ENCODE measurements around the gene COL13A1.

Gene COL13A1

DNA sequence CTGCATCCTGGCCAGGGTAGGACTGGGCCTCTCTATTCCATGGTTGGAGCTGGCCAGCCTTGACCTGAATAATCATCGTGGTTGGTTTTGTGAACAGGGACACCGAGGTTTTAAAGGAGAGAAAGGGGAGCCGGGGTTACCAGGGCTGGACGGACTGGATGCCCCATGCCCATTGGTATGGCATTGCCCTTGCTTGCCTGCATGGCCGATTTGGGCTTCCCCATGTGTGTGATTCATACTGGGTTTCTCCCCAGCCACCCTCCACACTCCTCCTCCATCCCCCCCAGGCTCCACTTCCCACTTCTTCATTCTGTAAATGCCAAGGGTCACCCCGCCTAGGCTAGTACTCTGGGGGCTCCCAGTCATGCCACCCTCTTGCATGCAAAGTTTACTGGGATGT, 152.1 kb downstream of the COL13A1 start:
- DNase-seq: no peak

DNA sequence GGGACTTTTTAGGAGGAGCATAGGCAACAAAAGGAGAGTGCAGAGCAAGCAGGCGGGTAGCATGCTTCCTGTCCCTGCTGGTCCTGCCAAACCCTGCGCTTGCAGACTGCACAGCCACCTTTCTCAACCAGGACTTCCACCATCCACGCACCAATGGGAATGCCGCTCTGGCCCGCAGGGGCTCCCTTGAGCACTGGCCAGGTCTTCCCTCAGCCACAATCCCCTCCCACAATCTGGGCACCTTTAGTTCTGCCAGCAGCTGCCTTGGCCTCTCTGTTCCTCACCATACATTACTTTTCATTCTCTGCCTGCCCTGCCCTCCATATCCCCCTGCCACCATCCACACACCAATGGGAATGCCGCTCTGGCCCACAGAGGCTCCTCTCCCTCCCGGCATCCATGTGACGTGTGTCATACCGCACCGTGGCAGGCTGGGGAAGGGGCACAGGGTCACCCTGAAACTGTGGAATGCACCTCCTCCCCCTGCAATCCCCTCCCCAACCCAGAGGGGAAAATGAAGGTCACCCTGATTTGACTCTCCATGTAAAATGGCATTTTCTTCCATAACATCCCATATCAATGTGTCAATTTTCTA, 153.6 kb downstream of the COL13A1 start:
- DNase-seq: no peak

DNA sequence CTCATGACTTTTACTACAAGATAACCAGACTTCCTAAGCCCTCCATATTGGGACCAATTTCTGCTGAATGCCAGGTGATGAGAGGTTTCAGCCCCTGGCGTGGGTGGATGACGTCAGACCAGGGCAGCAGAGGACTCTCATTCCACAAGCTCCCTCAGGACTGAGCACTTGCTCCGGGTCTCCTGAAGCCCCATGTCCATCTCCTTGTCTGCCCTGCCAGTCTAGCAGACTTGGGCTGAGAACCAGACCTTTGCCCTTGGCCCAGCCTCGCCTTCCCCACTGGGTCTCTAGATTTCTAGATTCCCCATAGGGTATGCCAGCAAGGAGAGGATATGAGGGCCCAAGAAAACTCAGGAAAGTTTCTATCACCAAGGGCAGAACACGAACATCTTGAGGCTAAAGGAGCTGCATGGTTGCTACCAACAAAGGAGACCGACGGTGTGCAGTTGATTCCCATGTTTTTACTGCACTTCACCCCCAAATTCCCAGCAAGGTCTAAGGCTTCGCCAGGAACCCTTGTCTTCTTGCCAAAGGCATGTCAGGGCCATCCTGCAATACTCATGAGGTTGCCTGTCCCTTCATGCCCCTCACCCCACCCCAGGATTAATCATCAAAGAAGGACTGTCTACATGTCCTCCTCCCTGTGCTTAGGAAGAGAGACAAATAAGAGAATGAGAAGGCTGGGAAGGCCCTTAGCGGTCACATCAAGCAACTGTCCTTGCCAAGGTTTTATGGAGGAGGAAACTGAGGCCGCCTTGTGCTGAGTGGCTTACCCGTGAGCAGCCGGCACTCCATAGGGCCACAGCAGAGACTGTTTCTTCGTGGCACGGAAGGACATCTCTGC, 154.4 kb downstream of the COL13A1 start:
- no peak for DNase-seq

GRCh38 chr10:69956741-69957230, 155.1 kb downstream of the COL13A1 start:
- DNase-seq: no peak

DNA sequence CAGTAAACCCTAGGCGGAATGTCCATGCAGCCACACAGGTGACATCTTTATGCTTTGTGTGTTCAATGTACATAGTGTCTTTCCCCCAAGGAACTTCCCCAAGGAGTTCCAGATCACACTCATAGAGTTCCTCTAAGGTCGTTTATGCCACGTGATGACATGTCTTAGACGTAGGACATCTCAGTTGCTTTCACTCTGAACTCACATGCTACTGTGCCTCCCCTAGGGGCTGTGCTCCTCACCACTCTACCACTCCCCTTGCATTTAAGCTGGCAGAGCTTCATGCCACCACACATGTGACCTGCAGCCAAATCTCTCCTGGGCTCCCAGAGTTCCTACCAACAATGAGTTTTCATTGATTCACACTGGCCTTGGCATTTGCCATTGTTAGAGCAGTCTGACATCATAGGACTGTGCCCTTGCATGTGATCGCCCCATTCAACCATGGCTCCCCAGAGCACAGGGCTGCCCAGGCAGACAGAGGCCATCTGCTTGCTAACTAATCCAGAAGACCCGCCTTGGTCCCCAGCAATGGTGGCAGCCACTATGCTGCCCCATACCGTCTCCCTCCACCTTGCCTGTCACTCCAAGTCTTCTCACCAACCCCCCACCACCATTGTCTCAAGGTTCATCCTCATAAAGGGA, 155.7 kb downstream of the COL13A1 start:
- DNase-seq: no peak

- DNase-seq: peak; percentile 47
Observed at GRCh38 chr10:69957886-69958555, 156.3 kb downstream of the COL13A1 start.

GRCh38 chr10:69958556-69958902, 156.8 kb downstream of the COL13A1 start:
- DNase-seq: no peak

DNA sequence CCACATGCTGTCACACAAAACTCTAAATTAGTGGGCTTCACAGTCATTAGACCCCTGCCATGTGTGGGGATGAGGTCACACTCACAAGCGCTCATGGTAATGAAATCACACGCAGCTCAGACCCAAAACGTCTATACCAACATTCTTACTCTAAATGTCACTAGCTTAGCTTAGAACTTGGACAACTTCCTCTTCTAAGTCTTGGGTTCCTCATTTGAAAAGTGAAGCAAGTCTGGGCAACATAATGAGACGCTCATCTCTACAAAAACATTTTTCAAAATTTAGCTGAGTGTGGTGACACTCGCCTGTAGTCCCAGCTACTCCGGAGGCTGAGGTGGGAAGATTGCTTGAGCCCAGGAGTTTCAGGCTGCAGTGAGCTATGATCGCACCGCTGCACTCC, 158.2 kb downstream of the COL13A1 start:
- DNase-seq: peak; percentile 6

GRCh38 chr10:69960606-69960987, 158.9 kb downstream of the COL13A1 start:
- DNase-seq: no peak

- no peak for DNase-seq
Observed at GRCh38 chr10:69960988-69961880, 159.5 kb downstream of the COL13A1 start.

DNA sequence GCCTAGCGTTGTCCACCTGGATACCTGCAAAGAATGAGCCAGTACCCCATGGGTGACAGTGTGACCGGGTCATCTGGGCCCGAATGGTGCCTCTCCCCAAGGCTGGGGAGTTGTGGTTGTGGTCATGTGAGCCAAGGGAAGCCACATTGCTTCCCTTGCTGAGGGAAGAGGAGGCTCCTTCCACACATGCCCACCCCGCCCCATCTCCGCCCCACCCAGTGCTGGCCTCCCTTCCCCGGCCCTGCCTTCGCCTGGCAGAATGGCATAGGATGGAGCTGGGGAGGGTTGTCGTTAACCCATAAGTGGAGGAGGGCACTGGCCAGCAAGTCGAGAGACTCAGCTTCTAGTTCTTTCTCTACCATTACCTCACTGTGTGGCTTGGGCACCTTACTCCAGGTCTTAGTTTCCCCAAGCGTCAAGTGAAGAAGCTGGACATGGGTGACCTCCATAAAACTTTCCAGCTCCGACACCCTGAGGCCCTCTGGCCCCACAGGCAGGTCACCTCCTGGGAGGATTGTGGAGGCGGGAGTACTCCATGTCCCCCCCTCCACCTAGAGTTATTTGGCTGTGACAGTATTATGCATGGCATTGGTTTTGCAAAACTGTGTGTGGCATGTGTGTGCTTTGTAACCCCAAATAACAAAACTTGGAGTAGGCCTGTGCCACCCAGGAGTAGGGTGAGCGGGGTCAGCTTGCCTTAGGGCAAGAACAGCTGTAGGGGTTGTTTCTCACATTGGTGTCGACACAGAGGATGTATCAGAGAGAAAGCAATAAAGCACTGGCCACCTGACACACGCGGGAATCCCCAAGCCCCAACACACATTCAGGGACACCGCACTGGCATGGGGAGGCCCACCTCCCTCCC, 160.4 kb downstream of the COL13A1 start:
- DNase-seq: no peak

- DNase-seq: no peak
Observed at GRCh38 chr10:69962746-69963135, 161.0 kb downstream of the COL13A1 start.

- DNase-seq: no peak
Observed at GRCh38 chr10:69963178-69963834, 161.6 kb downstream of the COL13A1 start.

DNA sequence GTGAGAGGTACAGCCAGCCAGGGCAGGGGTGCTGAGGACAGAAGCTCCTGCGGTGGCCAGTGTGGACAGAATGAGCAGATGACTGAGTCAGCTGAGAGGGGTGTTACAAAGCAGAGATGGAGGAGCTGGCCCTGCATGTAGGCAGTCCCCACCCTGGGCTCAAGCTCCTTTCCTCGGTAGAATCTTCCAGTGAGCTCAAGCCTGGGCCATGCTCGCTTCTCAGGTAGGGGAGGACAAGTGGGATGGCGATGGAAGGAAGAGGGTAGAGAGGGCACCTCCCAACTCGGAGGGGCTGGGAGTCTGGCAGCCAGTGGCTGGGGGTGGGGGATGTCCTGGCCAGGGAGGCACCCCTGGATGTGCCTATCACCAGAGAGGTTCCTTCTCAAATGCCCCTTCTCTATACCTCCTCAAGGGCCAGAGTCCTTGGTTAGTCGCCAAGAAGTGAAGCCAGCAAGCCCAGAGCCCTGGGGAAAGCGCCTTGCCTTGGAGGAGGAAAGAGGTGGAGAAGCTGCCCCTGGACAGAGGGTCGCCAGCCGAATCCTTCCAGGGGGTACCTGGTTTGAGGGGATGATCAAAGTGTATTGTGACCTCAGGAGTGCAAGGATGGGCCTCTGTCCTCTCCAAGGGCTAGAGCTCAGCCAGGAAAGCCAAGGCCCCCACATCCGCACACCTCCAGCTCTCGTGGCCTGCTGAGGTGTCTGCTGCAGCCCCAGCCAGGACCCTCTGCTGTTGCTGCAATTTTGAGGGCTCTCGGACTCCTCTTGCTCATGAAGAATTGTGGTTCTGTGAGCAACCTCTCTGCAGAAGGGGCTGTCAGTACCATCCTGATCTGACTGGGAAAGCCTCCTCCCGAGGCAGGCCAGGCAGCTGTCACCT, 162.4 kb downstream of the COL13A1 start:
- no peak for DNase-seq

- DNase-seq: no peak
Observed at GRCh38 chr10:69965086-69965485, 163.4 kb downstream of the COL13A1 start.

DNA sequence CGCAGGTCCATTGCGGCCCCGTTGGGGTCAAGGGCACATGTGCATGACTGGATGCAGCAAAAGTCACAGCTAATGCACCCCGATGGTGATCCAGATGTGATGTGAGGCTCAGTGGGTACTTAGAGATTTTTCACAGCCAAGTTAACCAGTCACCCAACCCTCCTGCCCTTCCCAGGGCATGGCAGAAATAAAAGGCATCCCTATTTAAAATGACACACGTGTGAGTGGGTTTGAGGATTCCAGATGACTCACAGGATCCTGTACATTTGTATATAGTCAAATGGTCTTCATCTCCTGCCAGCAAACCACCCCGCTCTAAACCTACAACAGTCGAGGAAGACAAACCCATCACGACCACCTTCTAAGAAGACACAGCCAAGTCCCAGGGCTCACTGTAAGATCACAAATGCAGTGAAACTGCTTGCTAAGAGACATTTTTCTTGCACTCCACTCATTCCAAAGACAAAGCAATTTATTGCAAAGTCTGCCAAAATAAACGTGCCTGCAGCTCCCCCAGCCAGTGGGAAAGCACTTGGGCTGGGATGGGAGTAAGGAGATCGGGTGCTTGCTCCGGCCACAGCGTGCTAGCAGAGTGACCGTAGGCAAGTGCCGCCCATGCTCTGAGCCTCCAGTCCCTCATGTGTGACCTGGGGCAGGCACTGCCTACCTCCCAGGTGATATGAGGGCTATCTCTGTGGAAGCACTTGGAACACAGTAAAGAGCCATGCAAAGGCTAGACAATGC, 164.4 kb downstream of the COL13A1 start:
- DNase-seq: peak; percentile 20

DNA sequence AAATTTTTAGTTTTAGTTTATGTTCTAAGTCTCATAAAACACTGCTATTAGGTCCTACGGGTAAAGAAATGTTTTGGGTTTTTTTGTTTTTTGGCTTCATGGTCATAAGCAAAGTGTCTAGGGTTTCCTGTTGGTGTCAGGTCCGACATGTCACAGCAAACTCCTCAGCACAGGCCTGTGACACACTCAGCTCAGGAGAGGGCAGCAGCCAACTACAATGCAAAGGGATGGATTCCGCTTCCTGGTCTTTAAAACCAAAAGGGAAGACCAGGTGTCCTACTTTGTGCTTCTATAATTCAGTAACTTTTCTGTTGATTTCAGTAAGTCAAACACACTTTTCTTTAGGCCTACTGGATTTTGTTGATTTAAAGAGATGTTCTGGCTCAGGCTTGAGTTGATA, 167.1 kb downstream of the COL13A1 start:
- DNase-seq: no peak

- no peak for DNase-seq
Observed at GRCh38 chr10:69969977-69970376, 168.3 kb downstream of the COL13A1 start.

DNA sequence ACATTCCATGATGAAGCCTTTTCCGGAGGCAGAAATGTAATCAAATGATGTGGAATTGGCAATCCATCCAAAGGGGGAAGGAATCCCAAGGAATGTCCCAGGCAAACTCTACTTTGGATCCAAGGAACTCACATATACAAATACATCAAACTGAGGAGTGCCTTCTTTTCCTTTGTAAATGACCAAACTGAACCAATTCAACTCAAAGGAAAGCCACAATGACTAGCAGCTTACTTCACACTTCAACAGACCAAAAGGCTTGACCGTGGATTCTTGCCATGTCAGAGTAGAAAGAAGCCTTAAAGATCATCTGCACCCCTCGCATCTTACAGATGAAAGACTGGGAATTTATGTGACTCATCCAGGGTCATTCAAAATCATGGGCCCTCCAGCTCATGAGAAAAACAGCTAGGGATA, 171.3 kb downstream of the COL13A1 start:
- peak; percentile 44 for DNase-seq

Measured in fibroblast of skin of abdomen (primary cell).